ENCODE data around the gene AGBL4.

Gene AGBL4

DNA sequence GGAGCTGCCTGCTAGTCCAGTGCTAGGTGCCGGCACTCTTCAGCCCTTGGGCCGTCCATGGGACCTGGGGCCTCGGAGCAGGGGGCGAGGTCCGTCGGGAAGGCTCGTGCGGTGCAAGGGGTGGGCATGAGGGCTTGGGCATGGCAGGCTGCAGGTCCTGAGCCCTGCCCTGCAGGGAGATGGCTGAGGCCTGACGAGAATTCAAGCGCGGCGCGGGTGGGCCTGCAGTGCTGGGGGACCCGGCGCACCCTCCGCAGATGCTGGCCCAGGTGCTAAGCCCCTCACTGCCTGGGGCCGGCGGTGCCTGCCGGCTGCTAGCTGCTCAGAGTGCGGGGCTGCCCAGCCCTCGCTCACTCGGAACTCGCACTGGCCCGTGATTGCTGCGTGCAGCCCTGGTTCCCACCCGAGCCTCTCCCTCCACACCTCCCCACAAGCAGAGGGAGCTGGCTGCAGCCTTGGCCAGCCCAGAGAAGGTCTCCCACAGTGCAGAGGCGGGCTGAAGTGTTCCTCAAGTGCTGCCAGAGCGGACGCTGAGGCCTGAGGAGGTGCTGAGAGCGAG is 467.0 kb downstream of the AGBL4 start:
- Histone ChIP-seq H3K27me3 (ENCODE audit: insufficient read depth, low read length) (no peaks in the 10 kb centered on the region), H3K9me3 (ENCODE audit: insufficient read depth, low read depth, low read length) (peaks cover 78% of the 10 kb centered on the region), H3K4me3 (ENCODE audit: low read length) (no peak overlapping the region), H3K27ac (ENCODE audit: low read depth, low read length) (no peak overlapping the region), H3K4me1 (ENCODE audit: insufficient read depth, low read length) (no peaks in the 10 kb centered on the region), H3K9ac (ENCODE audit: low read depth, low read length) (no peak overlapping the region), H3K36me3 (ENCODE audit: insufficient read depth, low read length) (no peaks in the 10 kb centered on the region)
- WGBS: 90% methylated on average over 30 of the region's 30 CpGs

DNA sequence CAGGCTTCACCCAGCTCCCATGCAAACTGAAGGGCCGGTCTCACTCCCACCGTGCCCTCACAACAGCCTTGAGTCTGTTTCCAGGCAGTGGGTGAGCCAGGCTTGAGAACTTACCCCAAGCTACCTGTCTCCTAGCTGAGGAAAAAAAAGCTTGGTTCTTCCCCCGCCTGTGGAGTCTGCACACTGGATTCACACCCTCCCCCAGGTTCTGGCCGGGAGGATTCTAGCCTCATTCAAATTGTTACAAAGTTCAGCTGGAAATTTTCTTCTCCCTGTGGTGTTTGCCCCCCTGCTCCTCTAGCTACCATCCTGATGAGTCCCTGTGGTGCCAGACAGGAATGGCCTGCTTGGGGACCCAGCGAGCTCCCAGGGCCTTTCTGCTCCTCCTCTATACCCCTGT is 471.7 kb downstream of the AGBL4 start:
- WGBS: 82% methylated on average over 5 of the region's 5 CpGs
- no peaks in the 10 kb centered on the region for H3K36me3 ChIP-seq (ENCODE audit: insufficient read depth, low read length)
- no peak overlapping the region for H3K27ac ChIP-seq (ENCODE audit: low read depth, low read length)
- H3K4me1 ChIP-seq (ENCODE audit: insufficient read depth, low read length): no peaks in the 10 kb centered on the region
- H3K4me3 ChIP-seq (ENCODE audit: low read length): no peak overlapping the region
- no peaks in the 10 kb centered on the region for H3K27me3 ChIP-seq (ENCODE audit: insufficient read depth, low read length)
- H3K9me3 ChIP-seq (ENCODE audit: insufficient read depth, low read depth, low read length): peaks cover 79% of the 10 kb centered on the region
- H3K9ac ChIP-seq (ENCODE audit: low read depth, low read length): no peak overlapping the region

DNA sequence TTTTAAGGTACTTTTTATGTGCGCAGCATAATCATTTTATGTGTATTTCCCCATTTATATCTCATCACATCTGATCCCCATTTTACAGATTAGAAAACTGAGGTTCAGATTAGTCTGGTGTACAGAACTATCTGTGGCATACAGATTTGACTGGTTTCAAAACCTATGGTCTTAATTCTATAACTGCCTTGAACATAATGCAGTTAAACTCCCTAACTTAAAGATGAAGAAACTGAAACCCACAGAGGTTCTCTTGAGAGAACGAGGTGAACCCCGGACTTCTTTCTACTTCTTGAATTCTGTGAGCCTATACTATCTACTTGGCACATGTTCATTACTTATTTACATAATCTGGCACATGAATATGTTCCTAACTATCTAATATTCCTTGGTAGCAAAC is 479.1 kb downstream of the AGBL4 start:
- Histone ChIP-seq H3K4me3 (ENCODE audit: low read length) (no peak overlapping the region), H3K27me3 (ENCODE audit: insufficient read depth, low read length) (no peaks in the 10 kb centered on the region), H3K9ac (ENCODE audit: low read depth, low read length) (no peak overlapping the region), H3K9me3 (ENCODE audit: insufficient read depth, low read depth, low read length) (peaks cover 85% of the 10 kb centered on the region), H3K36me3 (ENCODE audit: insufficient read depth, low read length) (no peaks in the 10 kb centered on the region), H3K4me1 (ENCODE audit: insufficient read depth, low read length) (no peaks in the 10 kb centered on the region), H3K27ac (ENCODE audit: low read depth, low read length) (no peak overlapping the region)
- WGBS: 68% methylated on average over 3 of the region's 3 CpGs

DNA sequence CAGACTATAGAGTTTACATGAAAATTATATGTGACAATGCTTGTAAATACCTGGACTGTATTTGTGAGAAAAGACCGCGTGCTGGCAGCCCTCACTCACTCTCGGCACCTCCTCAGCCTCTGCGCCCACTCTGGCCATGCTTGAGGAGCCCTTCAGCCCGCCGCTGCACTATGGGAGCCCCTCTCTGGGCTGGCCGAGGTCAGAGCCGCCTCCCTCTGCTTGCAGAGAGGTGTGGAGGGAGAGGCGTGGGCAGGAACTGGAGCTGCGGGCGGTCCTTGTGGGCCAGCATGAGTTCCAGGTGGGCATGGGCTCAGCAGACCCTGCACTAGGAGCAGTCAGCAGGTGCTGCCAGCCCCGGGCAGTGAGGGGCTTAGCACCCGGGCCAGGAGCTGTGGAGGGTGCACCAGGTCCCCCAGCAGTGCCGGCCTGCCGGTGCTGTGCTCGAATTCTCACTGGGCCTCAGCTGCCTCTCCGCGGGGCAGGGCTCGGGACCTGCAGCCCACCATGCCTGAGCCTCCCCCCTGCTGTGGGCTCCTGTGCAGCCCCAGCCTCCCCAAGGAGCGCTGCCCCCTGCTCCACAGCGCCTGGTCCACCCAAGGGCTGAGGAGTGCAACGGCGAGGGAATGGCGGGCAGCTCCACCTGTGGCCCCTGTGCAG is 482.5 kb downstream of the AGBL4 start:
- Histone ChIP-seq H3K9me3 (ENCODE audit: insufficient read depth, low read depth, low read length) (peaks cover 88% of the 10 kb centered on the region), H3K27me3 (ENCODE audit: insufficient read depth, low read length) (no peaks in the 10 kb centered on the region), H3K36me3 (ENCODE audit: insufficient read depth, low read length) (no peaks in the 10 kb centered on the region), H3K9ac (ENCODE audit: low read depth, low read length) (no peak overlapping the region), H3K4me3 (ENCODE audit: low read length) (no peak overlapping the region), H3K4me1 (ENCODE audit: insufficient read depth, low read length) (no peaks in the 10 kb centered on the region), H3K27ac (ENCODE audit: low read depth, low read length) (no peak overlapping the region)
- 86% methylated on average over 24 of the region's 24 CpGs for WGBS

DNA sequence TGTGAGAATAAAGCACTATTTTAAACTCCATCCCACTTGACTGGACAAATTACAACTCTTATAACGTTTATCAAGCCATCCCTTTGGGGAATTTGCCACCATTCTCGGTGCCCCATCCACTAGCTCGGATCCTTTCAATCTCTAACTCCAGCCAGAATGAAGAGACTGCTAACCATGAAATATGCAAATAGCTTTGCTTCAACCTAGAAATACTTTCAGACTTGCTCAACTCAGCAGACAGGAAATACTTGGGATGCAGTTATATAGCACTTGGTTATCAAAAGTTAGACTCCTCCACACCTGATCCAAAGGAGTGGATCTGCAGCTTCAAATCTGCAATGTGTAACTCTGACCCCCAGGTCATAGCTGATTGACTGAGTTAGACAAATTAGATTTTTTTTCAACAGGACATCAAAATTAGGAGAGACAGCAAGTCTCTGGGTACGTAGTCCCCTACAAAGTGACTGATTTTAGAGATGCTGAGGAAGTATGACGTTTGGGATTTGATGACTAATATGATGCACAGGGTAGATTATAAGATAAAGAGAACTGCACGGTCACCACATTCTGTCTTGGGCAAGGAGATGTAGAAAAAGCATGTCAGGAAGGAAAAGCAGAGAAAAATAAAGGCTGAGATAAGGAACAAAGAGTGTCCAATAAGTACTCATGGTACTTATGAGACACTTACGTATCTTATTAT is 496.0 kb downstream of the AGBL4 start:
- H3K9ac ChIP-seq (ENCODE audit: low read depth, low read length): no peak overlapping the region
- H3K4me3 ChIP-seq (ENCODE audit: low read length): no peak overlapping the region
- H3K4me1 ChIP-seq (ENCODE audit: insufficient read depth, low read length): no peaks in the 10 kb centered on the region
- no peaks in the 10 kb centered on the region for H3K27me3 ChIP-seq (ENCODE audit: insufficient read depth, low read length)
- H3K36me3 ChIP-seq (ENCODE audit: insufficient read depth, low read length): no peaks in the 10 kb centered on the region
- H3K27ac ChIP-seq (ENCODE audit: low read depth, low read length): no peak overlapping the region
- peaks cover 97% of the 10 kb centered on the region for H3K9me3 ChIP-seq (ENCODE audit: insufficient read depth, low read depth, low read length)
- WGBS: 64% methylated on average over 7 of the region's 7 CpGs

DNA sequence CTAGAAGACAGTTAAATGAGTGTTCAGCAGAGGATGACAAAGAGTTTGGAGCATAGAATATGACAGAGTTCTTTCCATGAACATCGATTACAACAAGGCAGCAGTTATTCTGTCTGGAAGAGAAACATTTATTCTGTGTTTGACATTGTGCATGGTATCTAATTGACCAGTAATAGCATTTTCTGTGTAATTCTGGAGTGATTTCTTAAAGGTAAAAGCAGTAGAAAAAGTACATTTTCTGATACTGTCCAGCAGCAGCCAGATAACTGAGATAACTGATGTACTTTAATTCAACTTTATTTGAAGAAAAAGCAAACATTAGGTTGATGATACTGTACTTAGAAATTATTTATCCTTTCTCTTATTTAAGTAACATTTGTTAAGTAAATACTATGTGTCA is 497.1 kb downstream of the AGBL4 start:
- H3K4me1 ChIP-seq (ENCODE audit: insufficient read depth, low read length): no peaks in the 10 kb centered on the region
- whole genome bisulfite sequencing: 94% methylated on average over 1 of the region's 1 CpG

DNA sequence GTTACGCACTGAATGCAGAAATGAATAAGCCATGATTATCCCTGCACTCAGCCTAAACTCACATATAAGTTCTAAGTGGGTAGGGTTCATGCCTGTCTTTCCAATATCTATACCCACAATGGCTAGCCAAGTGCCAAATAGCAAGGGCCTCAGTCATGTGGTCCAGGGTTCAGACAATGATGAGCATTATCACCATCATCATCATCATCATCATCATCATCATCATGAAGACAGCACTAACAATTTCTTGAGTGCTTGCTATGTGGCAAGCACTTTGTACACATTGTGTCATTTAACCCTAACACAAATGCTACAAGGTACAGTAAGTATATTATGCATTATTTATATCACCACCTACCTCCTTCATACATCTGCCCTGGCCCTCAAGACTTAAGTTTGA is 500.0 kb downstream of the AGBL4 start:
- H3K9me3 ChIP-seq (ENCODE audit: insufficient read depth, low read depth, low read length): peaks cover 97% of the 10 kb centered on the region
- H3K4me3 ChIP-seq (ENCODE audit: low read length): no peak overlapping the region
- no peak overlapping the region for H3K9ac ChIP-seq (ENCODE audit: low read depth, low read length)
- WGBS: no CpG with 5 or more reads among the region's 1 CpG
- no peaks in the 10 kb centered on the region for H3K4me1 ChIP-seq (ENCODE audit: insufficient read depth, low read length)
- H3K36me3 ChIP-seq (ENCODE audit: insufficient read depth, low read length): no peaks in the 10 kb centered on the region
- H3K27ac ChIP-seq (ENCODE audit: low read depth, low read length): no peak overlapping the region
- H3K27me3 ChIP-seq (ENCODE audit: insufficient read depth, low read length): no peaks in the 10 kb centered on the region

More for the DNA sequence above, 497.1 kb downstream of the AGBL4 start:
- H3K9ac ChIP-seq (ENCODE audit: low read depth, low read length): no peak overlapping the region
- no peaks in the 10 kb centered on the region for H3K36me3 ChIP-seq (ENCODE audit: insufficient read depth, low read length)
- H3K27me3 ChIP-seq (ENCODE audit: insufficient read depth, low read length): no peaks in the 10 kb centered on the region
- H3K4me3 ChIP-seq (ENCODE audit: low read length): no peak overlapping the region
- H3K27ac ChIP-seq (ENCODE audit: low read depth, low read length): no peak overlapping the region
- H3K9me3 ChIP-seq (ENCODE audit: insufficient read depth, low read depth, low read length): peaks cover 97% of the 10 kb centered on the region

DNA sequence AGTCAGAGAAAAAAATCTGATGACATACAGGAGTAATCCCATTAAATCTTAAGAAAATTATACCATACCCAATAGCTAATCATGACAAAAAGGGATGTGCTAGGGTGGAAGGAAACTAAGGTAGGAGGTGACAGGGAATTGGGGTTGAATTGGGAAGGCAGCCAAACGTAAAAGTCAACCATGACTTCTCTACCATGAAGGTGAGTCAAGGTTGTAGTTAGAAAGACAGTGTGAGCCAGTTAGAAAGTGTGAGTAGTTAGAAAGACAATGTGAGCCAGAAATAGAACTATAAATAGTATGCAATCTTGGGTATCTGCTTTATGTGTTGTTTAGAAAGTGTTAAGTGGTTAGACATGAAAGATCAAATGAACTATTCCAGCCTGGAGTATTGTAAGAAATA is 556.8 kb downstream of the AGBL4 start:
- Histone ChIP-seq H3K27ac (ENCODE audit: low read depth, low read length) (no peak overlapping the region), H3K9ac (ENCODE audit: low read depth, low read length) (no peak overlapping the region), H3K36me3 (ENCODE audit: insufficient read depth, low read length) (no peaks in the 10 kb centered on the region), H3K4me1 (ENCODE audit: insufficient read depth, low read length) (no peaks in the 10 kb centered on the region), H3K9me3 (ENCODE audit: insufficient read depth, low read depth, low read length) (peaks cover 100% of the 10 kb centered on the region), H3K4me3 (ENCODE audit: low read length) (no peak overlapping the region), H3K27me3 (ENCODE audit: insufficient read depth, low read length) (no peaks in the 10 kb centered on the region)
- WGBS: 63% methylated on average over 1 of the region's 1 CpG

DNA sequence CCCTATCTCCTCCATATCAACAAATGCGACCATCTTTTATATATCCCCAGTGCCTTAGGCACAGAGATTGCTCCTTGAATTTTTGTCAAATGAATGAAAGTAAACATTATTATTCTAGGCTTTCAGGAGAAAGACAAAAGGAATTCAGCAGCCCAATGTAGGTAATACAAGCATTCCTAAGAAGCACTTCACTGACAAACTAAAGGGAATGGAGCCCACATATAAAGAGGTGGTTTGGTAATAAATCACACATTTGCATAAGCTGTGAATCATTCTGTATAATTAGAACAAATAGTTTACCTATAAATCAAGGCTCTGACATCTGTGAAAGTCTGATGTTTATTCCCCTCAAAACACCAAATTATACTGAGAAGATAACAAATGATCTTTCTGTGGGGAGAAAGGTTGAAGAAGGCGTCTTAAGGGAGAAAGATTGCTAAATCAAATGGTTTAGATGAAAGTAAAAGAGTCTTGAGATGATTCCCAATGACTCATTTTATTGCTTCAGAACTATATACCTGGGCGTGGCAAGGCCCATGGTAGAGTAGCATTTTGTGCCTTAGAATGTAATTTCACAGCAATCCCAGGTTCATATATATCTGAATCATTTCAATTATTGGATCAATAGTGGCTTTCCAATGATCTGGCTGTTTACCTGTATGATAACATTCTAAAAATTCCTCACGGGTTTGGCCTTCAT is 558.1 kb downstream of the AGBL4 start:
- WGBS: 33% methylated on average over 2 of the region's 4 CpGs
- H3K27me3 ChIP-seq (ENCODE audit: insufficient read depth, low read length): no peaks in the 10 kb centered on the region
- H3K36me3 ChIP-seq (ENCODE audit: insufficient read depth, low read length): no peaks in the 10 kb centered on the region
- H3K4me1 ChIP-seq (ENCODE audit: insufficient read depth, low read length): no peaks in the 10 kb centered on the region
- no peak overlapping the region for H3K9ac ChIP-seq (ENCODE audit: low read depth, low read length)
- no peak overlapping the region for H3K4me3 ChIP-seq (ENCODE audit: low read length)
- H3K27ac ChIP-seq (ENCODE audit: low read depth, low read length): no peak overlapping the region
- peaks cover 97% of the 10 kb centered on the region for H3K9me3 ChIP-seq (ENCODE audit: insufficient read depth, low read depth, low read length)

DNA sequence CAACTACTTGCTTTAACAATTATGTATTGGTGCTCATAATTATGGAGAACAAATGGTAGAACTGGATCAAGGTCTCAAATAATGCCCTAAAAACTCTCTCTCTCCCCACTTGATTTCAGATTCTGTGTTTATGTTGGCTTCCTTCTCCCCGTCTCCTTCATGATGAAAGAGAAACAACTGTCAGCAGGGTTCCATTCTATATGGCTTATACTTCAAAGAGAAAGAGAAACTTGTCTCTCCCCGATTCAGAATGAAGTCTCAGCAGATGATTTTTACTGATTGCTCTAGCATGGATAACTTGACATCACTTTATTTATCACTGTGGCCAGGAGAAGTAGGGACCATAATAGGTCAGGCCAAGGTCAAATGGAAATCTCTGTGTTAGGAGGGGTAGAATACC is 575.6 kb downstream of the AGBL4 start:
- H3K4me1 ChIP-seq (ENCODE audit: insufficient read depth, low read length): no peaks in the 10 kb centered on the region
- 79% methylated on average over 2 of the region's 2 CpGs for WGBS
- no peak overlapping the region for H3K27ac ChIP-seq (ENCODE audit: low read depth, low read length)
- H3K9ac ChIP-seq (ENCODE audit: low read depth, low read length): no peak overlapping the region
- no peaks in the 10 kb centered on the region for H3K36me3 ChIP-seq (ENCODE audit: insufficient read depth, low read length)
- H3K4me3 ChIP-seq (ENCODE audit: low read length): no peak overlapping the region
- peaks cover 98% of the 10 kb centered on the region for H3K9me3 ChIP-seq (ENCODE audit: insufficient read depth, low read depth, low read length)
- H3K27me3 ChIP-seq (ENCODE audit: insufficient read depth, low read length): no peaks in the 10 kb centered on the region

DNA sequence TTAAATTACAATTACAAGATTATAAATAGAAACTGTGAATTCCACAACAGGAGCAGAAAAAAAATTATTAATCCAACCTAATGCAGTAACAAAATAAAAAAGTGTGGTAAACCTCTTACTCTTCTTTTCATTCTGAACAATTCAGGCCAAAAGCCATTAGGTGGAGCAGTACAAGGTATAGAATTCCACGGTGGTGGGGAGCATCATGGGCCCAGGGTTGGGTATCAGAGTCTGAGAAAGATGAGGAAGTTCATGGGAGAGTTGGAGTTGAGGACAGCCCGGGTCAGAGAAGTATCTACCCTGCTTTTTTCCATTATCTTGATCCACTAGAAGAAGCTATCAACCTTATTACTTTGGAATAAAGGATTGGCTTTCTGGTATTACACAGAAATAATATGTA is 586.9 kb downstream of the AGBL4 start:
- Histone ChIP-seq H3K4me1 (ENCODE audit: insufficient read depth, low read length) (no peaks in the 10 kb centered on the region), H3K36me3 (ENCODE audit: insufficient read depth, low read length) (no peaks in the 10 kb centered on the region), H3K27me3 (ENCODE audit: insufficient read depth, low read length) (no peaks in the 10 kb centered on the region), H3K27ac (ENCODE audit: low read depth, low read length) (no peak overlapping the region), H3K9me3 (ENCODE audit: insufficient read depth, low read depth, low read length) (peaks cover 91% of the 10 kb centered on the region), H3K9ac (ENCODE audit: low read depth, low read length) (no peak overlapping the region), H3K4me3 (ENCODE audit: low read length) (no peak overlapping the region)
- WGBS: 17% methylated on average over 1 of the region's 2 CpGs
